ENCODE results near the gene CENPO.
"Not testable (repeated sequence)": the region's sequence is repeated elsewhere in the genome, so short reads cannot be mapped to it uniquely, and the experiment has no call there.

Gene CENPO

DNA sequence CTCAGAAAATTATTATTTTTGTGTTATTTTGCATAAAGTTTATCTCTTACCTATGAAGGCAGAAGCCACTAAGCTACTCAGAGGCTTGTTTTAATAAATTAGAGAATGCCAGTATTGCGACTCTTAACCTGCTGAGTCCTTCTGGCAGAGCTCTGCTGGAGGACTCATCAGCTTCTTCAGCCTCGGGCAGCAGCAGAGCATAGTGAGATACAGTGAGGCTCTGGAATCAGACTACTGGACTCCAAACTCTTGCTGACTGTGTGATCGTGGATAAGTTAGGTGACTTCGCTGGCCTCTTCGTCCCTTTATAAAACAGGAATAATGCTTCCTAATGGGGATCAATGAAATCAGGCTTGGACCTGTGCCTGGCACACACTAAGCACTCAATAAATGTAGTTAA lies 1.8 kb upstream of the CENPO start:
- no peak for DNase-seq

DNA sequence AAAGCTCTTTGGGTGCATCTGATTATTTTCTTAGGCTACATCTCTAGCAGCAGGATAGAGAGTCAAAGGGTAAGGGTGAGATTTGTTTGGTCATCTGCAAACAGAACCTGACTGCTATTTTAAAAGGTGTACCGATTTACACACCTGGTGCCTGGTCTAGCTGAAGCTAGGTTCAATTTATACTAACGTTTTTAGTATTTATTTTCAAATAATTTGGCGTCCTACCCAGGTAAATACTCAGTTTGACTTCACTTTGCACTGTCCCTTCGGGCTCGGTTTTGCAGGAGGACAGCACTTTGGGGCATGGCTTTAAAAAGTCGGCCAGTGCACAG lies 717 bp upstream of the CENPO start:
- no peak for DNase-seq

DNA sequence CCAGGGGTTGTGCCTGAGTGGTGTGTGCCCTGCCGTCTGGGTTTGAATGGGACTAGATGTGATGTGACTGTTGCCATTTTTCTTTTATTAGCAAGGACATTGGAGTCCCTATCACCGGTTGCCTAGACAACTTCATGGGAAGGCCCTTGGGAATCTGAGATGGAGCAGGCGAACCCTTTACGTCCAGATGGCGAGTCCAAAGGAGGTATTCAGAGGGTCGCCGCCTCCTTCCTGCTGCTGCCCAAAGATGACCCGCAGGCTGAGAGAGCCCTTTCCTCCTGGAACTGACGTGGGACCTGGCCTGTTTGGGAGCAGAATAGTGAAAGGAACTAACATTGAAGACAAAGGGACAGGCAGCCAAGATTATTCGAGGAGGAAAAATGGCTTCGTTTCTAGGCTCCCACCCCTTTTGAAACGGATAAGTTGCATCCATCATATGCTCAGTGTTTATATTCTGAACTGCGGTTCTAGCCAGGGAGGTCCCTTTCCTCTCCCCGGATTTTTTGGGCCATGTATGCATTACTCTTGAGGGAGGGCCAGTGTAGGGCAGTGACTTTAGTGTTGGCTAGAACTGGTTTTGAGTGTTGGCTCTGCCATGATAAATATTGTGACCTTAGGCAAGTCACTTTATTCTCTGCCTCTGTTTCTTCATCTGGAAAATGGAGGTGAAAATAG lies 673 bp downstream of the CENPO start:
- peak; percentile 59 for DNase-seq

DNA sequence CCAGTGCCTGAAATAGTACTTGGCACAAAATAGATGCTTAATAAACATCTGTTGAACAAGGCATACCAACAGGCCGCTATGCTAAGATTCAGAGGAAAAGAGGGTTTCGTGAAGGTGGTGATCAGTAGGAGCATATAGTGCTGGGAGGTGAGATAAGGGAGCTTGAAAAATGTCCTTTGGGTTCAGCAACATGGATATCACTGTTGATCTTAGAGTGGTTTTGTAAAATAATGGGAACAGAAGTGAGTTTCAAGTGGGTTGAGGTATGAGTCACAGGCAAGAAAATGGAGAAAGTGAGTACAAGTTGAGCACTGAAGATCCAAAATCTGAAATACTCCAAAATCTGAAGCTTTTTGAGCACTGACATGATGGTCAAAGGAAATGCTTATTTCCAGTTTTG lies 4.4 kb downstream of the CENPO start:
- no peak for DNase-seq

DNA sequence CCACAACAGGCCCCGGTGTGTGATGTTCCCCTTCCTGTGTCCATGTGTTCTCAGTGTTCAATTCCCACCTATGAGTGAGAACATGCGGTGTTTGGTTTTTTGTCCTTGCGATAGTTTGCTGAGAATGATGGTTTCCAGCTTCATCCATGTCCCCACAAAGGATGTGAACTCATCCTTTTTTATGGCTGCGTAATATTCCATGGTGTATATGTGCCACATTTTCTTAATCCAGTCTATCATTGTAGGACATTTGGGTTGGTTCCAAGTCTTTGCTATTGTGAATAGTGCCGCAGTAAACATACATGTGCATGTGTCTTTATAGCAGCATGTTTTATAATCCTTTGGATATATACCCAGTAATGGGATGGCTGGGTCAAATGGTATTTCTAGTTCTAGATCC lies 7.3 kb downstream of the CENPO start:
- DNase-seq, result not testable (repeated sequence)

- not testable (repeated sequence) for DNase-seq
Observed at GRCh38 chr2:24805811-24806660, 12.8 kb downstream of the CENPO start.

- DNase-seq, result no peak
Observed at GRCh38 chr2:24806661-24807036, 13.4 kb downstream of the CENPO start.

GRCh38 chr2:24809316-24810007 lies 16.2 kb downstream of the CENPO start:
- no peak for DNase-seq

- no peak for DNase-seq
Observed at GRCh38 chr2:24813691-24814137, 20.5 kb downstream of the CENPO start.

GRCh38 chr2:24814516-24814915 lies 21.3 kb downstream of the CENPO start:
- no peak for DNase-seq

- no peak for DNase-seq
Observed at GRCh38 chr2:24815171-24815570, 21.9 kb downstream of the CENPO start.

DNA sequence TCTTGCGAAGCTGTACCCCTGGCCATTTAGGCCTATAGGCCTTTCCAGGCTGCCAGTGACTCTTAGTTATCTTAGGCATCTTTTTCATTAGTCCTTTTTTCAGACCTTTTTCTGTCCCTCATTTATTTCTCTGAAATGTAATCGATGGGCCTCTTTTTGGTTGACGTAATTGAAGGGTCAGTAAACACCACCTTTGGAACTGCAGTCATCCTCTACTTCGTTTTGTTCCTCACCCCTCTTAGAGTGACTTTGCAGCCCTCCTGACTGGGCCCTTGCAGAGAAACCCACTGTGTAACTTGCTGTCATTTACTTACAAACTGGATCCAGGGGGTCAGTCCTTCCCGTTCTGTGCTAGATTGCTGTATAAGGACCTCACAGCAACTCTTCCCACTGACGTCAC lies 23.2 kb downstream of the CENPO start:
- DNase-seq, result no peak

GRCh38 chr2:24816884-24817283 lies 23.7 kb downstream of the CENPO start:
- no peak for DNase-seq

DNA sequence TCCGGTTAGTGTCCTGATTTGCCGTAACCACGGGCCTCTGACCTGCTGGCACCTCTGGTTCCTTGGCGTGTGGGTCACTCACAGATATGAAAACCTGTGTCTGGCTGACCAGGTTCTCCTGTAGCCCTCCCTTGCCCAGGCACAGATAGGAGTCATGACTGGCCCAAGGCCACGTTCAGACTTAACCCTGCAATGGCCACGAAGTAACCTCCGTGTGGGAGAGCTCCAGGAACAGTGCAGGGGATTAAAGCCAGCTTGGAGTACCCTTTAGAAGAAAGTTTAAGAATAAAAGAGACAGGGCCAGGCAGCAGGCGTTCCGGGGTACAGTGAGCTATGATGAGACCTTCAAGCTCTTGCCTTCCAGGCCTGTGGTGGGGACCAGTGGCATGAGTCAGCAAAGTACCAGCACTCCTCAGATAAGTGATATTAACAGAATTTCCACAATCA lies 25.5 kb downstream of the CENPO start:
- no peak for DNase-seq

DNA sequence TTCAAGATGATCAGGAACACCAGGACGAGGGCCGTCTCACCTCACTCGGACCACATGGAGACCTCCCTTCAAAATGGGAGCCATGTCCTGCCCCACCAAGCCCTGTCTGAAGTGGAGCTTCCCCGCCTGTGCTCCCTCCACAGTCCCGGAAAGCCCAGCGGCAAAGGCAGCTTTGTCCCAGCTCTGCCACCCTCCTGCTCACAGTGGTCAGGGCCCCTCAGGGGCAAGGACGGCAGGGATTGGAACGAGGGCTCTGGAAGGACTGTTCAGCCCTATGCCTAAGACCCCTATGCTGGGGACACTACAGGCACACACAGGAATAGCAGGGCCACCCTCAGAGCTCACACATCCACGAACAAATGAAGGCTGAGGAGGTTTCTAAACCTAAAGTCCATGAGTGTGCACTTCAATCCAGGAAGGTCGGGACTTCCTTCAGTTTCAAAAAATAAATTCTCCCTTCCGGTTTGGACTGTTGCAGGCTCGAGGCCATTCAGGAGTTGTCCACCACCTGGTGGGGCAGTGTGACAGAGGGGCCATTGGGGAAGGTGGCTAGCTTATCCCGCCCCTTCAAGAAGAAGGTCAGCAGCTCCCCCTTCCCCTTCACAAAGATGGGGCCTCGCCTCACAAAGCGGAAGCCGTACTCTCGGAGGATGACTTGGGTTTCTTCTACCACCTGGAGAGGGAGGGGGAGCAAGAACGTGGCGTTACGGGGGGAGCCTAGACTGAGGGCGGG lies 26.4 kb downstream of the CENPO start:
- no peak for DNase-seq

GRCh38 chr2:24820175-24820513 lies 26.9 kb downstream of the CENPO start:
- no peak for DNase-seq

DNA sequence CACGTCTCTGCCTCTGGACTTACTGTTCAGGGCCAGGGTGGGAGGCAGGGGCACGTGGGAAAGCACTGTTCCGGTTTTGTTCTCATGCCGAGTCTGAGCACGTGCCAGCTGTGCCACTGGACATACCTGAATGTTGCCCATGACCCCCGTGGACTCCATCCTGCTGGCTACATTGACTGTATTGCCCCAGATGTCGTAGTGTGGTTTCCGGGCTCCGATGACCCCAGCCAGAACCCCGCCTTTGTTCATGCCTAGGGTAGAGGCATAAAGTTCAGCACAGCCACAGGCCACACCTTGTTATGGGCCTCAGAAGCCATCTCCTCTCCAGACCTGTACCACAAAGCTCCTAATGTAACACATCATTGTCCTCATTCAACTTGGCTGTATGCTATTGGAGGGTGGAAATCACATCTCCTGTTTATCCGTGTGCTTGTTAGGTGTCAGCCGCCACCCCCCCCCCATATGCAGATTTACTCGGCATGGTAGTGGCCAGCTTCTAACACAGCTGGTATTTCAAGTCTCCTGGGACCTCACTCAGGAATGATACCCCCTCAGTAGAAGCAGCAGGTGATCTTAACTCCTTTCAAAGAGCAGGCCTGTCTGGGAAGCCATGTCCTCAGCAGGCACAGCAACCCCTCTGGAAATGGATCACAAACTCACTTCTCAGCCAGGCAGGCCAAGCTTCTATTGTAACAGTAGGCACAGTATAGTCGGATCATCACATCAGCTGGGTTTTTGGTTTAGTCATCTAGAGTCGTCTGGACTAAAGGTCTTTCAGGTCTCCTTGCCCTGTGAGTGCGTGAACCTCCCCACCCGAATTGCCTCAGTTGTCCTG lies 27.6 kb downstream of the CENPO start:
- no peak for DNase-seq

- DNase-seq, result no peak
Observed at GRCh38 chr2:24821433-24821891, 28.2 kb downstream of the CENPO start.

DNA sequence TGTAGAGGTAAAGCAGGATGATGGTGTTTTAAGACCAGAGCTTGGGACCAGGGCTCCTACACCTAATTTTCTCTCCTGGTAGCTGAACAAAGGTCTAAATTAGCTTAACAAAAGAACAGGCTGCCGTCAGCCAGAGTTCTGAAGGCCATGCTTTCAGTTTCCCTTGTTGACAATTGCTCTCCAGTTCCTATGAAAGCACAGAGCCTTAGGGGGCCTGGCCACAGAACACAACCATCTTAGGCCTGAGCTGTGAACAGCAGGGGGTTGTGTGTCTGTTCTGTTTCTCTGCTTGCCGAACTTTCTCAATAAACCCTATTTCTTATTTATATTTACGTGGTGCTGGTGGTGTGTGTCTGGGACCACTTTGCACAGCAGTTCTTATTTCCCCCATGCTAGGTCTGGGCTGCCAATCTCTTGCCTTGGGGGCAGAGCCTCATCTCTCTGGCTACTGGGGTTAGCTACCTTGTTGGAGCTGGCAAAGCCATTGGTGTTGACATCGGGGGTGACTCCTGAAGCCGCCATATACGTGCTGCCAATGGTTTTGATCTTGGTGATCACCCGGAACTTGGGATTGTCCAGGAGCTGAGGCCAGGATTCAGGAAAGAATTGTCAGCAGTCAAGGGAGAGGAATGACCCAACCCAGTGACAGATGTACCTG lies 29.0 kb downstream of the CENPO start:
- no peak for DNase-seq

- no peak for DNase-seq
Observed at GRCh38 chr2:24824071-24824588, 30.9 kb downstream of the CENPO start.

Data from DMS79 (cell line).